ENCODE results near the gene COX17.

The COX17 gene

DNA sequence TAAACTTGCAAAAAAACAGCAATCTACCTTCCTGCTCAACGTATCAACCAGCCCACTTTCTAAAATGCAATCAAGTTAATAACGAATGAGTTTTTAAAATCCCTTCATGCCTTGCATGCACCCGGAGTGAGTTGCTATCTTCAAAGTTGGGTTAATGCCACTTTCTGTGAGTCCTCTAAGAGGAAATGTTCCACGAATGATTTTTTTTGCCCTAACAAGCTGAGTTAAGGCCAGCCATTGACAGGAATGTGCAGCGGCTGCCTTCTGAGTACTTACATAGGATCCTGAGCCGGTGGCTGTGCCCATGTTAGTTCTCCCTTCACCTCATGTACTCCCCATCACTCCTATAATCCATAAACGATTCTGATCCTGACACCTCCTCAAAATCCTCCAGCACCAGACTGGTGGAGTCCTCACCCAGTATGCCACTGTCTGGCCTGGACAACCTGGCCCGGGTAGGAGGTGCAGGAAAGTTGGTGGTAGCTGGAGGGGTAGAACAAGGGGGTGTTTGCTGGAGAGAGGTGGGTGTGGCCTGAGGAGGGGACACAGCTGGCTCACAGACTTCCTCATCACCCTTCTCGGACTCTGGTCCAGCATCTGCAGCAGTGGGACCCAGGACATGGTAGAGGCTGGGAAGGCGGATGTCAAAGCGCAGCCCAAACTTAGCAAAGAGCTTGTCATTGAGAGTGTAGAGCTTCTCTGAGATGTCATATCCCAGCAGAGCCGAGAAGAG is 29.2 kb downstream of the COX17 start:
- intact Hi-C loops (cut with DNase I), result no loop called here
- DNase-seq, result no peak

DNA sequence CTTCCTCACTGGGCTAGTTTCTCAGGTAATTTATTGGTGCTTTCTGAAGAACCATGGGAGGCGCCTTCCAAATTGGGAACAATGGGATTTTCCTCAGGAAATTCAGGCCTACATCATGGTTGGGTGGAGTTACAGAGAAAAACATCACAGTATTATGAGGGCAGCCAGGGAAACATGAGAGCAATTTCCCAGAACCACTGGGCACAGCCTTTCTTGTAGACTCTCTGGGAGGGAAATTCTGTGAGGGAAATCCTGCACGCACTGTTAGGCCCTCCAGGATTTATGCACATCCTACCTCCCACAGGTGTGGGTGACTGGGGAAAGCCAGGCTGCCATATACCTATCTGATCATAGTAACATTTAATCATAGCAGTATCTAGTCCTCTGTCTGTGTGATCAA is 30.0 kb downstream of the COX17 start:
- intact Hi-C loops (cut with DNase I), result no loop called here
- DNase-seq, result no peak

DNA sequence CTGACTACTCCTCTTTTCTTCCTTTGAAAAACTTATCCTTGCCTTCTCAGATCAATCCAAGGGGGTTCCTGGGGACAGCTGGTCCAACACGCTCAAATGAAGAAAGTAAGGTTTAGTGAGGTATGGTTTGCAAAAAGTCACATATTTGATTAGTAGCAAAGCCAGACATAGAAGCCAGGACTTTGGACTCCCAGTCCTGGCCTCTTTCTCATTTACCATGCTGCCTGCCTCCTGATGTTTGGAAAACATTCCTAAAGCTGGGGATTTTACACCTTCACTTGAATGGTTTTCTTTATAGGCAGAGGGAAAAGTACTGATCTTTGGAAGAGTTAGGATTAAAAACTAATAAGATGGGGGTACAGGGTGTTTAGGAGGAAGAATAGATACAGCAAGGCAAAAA is 31.4 kb downstream of the COX17 start:
- intact Hi-C loops (cut with DNase I), result no loop called here
- no peak for DNase-seq

GRCh38 chr3:119644481-119644880 is 32.7 kb downstream of the COX17 start:
- DNase-seq, result no peak
- intact Hi-C loops (cut with DNase I), result no loop called here

GRCh38 chr3:119643528-119643927 is 33.7 kb downstream of the COX17 start:
- DNase-seq, result no peak
- intact Hi-C loops (cut with DNase I), result no loop called here

GRCh38 chr3:119642746-119643473 is 34.3 kb downstream of the COX17 start:
- intact Hi-C loops (cut with DNase I), result no loop called here
- DNase-seq, result no peak

GRCh38 chr3:119641416-119641815 is 35.8 kb downstream of the COX17 start:
- no peak for DNase-seq
- intact Hi-C loops (cut with DNase I), result no loop called here

GRCh38 chr3:119639494-119640350 is 37.5 kb downstream of the COX17 start:
- DNase-seq, result no peak
- intact Hi-C loops (cut with DNase I), result no loop called here

DNA sequence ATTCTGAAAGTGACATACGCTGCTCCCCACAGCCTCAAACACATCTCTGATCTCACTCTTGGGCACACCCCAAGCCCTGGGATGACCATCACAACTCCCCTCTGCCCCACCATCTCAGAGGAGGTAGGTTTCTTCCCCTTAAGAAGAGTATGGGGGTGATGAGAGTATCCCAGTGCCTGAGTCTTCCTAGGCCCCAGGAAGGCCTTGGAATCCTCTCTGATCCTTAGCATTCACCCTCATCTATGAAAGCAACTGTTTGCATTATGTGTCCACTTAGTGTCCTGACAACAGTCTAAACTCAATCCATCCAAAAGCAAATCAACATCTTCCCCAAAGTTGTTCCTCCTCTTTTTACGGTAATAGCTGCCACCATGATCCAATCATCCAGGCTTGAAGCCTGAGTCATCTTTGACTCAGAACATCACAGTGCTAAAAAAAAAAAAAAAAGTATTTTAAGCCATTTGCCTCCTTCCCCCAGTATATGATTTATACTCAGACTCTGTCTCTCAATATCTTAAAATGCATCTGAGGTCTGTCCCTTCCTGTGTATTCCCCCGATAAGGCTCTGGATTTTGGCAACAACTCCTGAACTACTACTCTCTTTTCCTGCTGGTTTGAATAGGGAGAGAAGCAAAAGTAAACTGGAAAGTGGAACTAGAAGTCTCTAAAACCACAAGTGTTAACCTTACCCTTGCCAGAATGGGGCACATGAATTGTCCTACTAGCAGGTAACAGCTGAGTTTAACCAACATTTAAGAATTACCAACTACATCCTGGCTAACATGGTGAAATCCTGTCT is 39.3 kb downstream of the COX17 start:
- intact Hi-C loops (cut with DNase I), result no loop called here

GRCh38 chr3:119636891-119637611 is 40.2 kb downstream of the COX17 start:
- intact Hi-C loops (cut with DNase I), result no loop called here
- DNase-seq, result no peak

More for the DNA sequence above, 39.3 kb downstream of the COX17 start:
- no peak for DNase-seq

- intact Hi-C loops (cut with DNase I), result no loop called here
- DNase-seq, result no peak
Observed at GRCh38 chr3:119636249-119636648, 41.0 kb downstream of the COX17 start.

- DNase-seq, result no peak
- intact Hi-C loops (cut with DNase I), result no loop called here
Observed at GRCh38 chr3:119635719-119636118, 41.5 kb downstream of the COX17 start.

DNA sequence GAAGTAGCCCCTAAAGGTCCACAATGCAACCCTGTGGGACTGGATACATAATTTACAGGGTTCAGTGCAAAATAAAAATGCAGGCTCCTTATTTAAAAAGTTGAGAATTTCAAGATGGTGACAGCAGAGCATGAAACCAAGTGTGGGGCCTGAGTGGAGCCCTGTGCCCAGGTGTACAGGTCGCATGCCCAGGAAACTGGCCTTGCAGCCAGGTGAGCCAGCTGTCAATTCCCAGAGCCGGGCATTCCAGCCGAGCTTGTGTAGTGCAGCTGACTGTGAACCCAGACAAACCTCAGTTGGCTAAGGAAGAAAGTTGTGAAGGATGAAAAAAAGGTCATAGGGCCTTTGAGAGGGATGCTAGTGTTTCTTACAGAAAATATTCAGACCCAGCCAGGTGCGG is 44.4 kb downstream of the COX17 start:
- intact Hi-C loops (cut with DNase I), result no loop called here
- no peak for DNase-seq

DNA sequence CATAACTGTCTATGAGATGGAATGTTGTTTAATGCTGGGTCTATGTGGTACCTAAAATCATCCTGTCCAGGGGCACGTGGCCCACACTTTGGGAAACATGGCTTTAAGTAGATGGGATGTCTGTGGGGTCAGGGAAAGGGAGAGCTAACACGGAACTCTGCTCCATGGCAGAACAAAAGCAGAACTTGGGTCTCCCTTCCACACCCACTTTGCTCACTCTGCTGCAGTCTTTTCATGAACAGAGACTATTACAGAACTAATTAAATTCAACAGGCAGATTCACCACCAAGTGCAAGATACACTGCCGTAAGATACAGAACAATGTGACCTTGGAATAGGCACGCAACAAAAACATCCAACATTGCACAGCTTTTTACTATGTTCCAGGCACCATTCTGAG is 45.0 kb downstream of the COX17 start:
- intact Hi-C loops (cut with DNase I), result no loop called here

GRCh38 chr3:119631516-119631915 is 45.7 kb downstream of the COX17 start:
- DNase-seq, result no peak
- intact Hi-C loops (cut with DNase I), result no loop called here

More for the DNA sequence above, 45.0 kb downstream of the COX17 start:
- DNase-seq, result no peak

GRCh38 chr3:119630880-119631329 is 46.3 kb downstream of the COX17 start:
- DNase-seq, result no peak
- intact Hi-C loops (cut with DNase I), result no loop called here

GRCh38 chr3:119630128-119630879 is 46.9 kb downstream of the COX17 start:
- no peak for DNase-seq
- intact Hi-C loops (cut with DNase I), result no loop called here

DNA sequence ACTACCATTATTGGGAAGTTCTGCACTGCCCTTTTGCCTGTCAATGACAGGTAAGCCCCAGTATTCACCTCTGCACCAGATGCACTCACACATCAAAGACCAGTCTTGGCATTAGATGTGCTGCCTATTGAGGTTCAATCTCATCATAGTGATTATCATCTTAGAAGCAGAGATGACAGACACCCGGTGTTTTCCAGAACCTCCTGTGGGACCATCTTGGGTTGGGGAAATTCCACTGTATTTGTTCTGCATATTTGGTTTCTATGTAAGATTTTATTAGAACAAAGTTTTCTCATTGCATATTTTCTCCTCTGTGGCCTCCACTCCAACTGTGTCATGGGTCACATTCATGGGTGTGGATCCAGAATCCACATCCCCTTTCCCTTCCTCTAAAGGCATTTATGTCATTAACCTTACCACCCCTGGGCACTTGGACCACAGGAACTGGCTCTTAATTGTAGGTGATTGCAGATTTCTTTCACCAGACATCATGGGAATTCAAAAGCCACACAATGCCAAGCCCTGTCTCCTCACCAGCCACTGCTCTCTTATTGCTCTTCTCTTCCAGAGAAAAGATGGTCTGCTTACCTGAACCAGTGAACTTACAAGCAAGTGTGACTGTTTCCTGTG is 48.3 kb downstream of the COX17 start:
- no peak for DNase-seq
- intact Hi-C loops (cut with DNase I), result loop anchor here (5.0 kb wide), 1 partner anchor 77 kb away; no protein-coding TSS in a partner anchor

All from posterior cingulate gyrus (tissue), 11 donors.